ENCODE results near the gene LONRF2.

GRCh38 chr2:100294162-100294497 is 28.2 kb downstream of the LONRF2 start:
- no peak for TF ChIP-seq PHF20 (CRISPR knock-in tag; IDR thresholded peaks at IDR 0.05)
- TF ChIP-seq ZNF282 (IDR thresholded peaks at IDR 0.05; ENCODE audit: partially characterized antibody) = no peak
- no peak for TF ChIP-seq ZBTB26 (CRISPR knock-in tag; IDR thresholded peaks at IDR 0.05; ENCODE audit: borderline replicate concordance)
- TF ChIP-seq, protein P1, sequence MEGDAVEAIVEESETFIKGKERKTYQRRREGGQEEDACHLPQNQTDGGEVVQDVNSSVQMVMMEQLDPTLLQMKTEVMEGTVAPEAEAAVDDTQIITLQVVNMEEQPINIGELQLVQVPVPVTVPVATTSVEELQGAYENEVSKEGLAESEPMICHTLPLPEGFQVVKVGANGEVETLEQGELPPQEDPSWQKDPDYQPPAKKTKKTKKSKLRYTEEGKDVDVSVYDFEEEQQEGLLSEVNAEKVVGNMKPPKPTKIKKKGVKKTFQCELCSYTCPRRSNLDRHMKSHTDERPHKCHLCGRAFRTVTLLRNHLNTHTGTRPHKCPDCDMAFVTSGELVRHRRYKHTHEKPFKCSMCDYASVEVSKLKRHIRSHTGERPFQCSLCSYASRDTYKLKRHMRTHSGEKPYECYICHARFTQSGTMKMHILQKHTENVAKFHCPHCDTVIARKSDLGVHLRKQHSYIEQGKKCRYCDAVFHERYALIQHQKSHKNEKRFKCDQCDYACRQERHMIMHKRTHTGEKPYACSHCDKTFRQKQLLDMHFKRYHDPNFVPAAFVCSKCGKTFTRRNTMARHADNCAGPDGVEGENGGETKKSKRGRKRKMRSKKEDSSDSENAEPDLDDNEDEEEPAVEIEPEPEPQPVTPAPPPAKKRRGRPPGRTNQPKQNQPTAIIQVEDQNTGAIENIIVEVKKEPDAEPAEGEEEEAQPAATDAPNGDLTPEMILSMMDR (CRISPR knock-in tag; IDR thresholded peaks at IDR 0.05) = no peak
- no peak for TF ChIP-seq JUND (CRISPR knock-in tag; IDR thresholded peaks at IDR 0.05)
- no peak for TF ChIP-seq ZNF367 (CRISPR knock-in tag; IDR thresholded peaks at IDR 0.05; ENCODE audit: borderline replicate concordance)
- no peak for TF ChIP-seq SIX4 (CRISPR knock-in tag; IDR thresholded peaks at IDR 0.05)
- TF ChIP-seq MYC (CRISPR knock-in tag; IDR thresholded peaks at IDR 0.05; ENCODE audit: borderline replicate concordance) = no peak
